Activated gamma-delta T cell treated with Interleukin-2 at 50 U/mL for 16 hours (primary cell): ENCODE measurements around the gene KCNJ15.

ENCODE experiments used
- DNase-seq: peaks from one replicate; pipeline ENCODE4 v3.0.0-alpha.2; 2020

The KCNJ15 gene

DNA sequence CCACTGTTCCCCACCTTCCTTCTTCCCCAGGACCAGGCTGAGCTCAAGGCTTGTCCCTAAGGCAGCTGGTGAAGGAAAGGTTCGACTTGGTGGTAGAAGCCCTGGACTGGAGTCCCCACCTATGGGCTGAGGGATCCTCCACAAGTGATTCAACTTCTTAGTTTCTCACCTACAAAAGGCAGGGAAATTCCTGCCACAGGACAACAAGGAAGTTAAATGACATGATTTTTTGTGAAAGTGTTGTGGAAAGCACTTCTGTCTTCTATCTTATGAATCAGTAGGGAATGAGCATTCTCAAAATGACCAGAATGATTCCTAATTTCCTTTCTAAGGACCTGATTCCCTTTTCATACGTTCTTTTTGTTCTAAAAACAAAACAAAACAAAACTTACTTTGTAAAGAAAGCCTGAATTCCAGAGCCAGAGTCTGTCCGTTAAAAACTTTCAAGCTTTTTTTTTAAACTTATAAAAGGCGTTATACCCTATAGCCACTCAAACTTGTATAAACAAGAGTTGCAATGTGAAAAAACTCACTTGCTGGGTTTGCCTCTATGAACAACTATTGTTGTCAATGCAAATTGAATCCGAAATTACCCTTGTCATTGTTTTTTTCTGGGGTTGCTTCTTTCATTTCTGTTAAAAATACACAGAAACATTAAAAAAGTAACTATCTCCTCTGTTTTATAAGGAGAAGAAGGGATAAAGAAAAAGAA is 12.2 kb downstream of the KCNJ15 start:
- DNase-seq: no peak

DNA sequence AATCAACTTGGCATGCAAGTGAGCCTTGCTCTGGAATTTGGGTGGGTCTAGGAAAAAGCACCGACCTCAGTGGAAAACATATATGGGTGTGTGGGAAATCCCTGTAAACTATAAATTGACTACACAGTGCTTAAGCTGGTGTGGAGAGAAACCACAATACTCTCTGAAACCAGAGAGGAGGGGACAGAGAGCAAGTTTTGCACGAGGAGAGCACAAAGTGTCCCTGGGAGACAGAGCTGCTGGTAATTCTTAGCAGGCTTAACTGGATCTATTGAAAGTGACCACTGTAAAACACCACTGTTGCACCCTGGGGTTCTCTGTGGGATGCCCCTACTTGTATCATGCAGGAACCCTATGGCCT is 12.8 kb downstream of the KCNJ15 start:
- no peak for DNase-seq

DNA sequence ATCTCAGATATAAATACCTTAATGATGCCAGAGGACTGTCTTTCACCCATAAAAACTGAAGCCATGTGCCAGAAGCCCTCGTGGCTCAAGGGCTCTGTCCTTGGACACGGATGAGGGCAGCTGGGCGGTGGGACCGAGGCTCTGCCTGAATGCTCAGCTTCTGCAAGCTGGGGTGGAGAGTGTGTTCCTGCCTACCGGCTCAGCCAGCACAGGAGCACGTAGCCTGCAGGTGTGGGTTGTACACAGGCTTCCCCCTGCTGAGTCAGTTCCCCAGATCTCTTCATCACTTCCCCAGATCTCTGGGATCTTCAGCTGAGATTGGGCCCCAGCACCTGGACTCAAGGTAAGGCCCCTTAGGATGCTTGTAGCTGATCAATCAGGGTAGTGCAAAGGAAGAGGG is 15.4 kb downstream of the KCNJ15 start:
- DNase-seq: no peak

DNA sequence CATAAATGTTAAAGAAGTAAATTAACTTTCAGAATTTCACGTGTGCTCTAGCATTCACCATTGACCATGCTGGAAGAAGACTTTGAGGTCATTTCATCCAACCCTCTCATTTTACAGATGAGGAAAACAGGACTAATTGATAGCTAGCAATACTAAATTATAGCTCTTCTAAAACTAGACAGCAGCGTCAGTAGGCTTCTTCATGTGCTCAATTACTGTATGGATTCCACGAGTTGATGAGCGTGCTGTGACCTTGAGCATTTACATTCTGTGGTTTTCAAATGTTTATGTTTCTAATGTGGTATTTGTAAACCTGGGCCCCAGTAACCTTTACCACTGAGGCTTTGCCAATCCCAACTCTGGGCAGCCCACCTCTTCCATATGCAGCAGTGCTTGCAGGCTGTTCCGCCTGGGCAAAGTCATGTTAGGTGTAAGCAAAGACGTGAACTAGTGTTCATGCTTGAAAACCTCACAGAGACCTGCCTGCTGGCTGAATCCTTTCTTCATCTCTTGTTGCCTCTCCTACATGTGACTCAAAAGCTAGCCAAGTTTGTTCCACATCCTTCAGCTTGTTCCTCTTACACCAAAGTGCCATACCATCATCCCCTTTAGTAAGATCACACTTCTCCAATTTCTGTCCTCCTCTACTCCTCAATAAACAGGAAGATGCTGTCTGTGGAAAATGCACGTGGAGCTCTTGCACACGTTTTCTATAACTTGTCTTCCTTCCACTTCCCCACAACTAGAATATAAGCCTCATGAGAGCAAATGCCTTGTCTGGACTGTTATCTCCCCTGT is 17.2 kb downstream of the KCNJ15 start:
- no peak for DNase-seq

DNA sequence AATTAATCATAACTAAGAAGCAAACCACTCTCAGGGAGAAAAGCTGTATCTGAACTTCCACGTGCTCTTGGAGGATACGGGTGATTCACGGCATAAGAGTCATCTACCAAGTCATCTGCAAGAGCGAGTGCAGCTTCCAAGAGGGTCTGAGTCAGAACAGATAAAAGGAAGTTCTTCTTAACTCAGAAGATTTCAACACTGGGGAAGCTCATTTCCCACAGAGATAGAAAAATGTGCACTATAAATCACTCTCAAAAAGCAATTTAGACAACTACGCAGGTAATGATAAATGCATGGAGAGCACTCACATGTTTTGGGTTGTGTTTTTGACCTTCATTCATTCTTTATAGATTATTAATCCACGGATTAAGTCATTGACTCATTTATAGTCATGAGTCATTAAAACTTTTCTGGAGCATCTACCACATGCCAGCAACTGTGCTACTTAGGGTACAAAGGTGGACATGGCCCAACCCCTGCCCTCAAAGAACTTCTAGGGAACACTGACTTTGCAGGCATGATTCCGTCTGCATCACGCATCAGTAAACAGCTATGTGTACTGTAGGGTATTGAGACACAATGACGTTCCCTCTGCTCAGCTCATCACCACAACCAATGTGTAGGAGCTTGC is 20.8 kb downstream of the KCNJ15 start:
- DNase-seq: no peak

DNA sequence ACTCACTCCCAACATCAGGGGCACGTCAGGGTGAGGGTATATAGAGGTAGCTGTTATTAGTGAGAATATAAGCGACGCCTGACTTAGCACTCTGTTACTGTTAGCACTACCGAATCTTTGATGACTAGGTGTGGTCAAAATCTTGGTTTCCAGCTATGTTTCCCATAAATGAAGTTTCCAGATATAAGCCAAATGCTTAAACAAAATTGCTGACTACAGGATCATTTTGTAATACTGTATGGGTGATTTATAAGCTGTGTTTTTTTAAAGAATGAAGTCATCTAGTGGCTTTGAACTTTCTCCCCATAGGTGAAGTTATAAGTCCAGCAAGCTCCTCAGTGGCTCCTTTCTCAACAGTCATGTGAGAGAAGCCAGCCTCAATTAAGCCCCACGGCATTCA is 23.7 kb downstream of the KCNJ15 start:
- DNase-seq: no peak

DNA sequence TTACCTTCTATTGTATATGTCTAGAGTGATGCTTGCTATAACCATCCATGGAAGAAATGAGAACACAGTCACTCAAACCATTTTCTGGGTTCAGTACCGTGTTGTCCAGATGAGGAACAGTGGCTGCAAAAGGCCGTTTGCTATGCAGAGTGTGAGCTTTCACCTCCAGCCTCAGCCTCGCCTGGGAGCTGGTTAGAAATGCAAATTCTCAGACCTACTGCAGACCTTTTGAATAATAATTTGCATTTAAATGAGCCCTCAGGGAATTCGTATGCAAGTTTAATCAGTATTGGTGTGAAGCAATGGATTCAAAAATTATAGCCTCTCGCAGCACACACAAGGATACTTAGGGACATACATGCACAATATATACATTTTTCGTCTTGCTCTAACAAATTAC is 24.1 kb downstream of the KCNJ15 start:
- no peak for DNase-seq

DNA sequence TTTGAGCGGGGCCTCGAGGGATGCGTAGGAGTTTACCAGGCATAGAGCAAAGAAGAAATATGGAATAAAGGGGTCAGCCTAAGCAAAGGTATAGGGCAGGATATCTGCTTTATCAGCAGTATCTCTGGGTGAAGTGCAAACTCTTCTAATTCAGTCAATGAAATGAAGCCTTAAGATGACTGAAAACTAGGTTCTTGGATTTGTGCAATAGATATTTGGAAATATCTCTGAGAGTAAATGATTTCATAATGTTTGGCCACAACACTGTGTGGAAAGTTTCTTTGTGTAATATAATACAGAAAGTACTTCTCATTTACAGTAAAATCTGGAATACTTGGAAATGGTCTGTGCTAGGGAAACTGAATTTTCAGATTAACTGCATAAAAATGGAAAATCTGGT is 26.1 kb downstream of the KCNJ15 start:
- no peak for DNase-seq

DNA sequence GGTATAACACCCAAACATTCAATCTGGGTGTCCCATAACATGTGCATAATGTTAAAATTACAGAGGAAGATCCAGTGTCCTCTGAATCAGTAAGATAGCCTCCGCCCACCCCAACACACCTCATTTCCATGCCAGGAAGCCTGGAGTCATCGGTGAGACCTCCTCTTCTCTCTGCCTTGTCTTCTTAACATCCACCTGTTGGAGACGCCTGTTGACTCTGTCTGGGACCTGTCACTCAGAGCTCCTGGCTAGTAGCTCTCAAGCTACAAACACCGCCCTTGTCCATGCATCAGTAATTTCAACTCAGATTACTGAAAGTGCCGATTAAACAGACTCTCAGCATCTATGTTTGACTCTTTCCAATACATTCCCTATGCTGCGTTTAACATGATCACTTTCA is 27.4 kb downstream of the KCNJ15 start:
- no peak for DNase-seq

DNA sequence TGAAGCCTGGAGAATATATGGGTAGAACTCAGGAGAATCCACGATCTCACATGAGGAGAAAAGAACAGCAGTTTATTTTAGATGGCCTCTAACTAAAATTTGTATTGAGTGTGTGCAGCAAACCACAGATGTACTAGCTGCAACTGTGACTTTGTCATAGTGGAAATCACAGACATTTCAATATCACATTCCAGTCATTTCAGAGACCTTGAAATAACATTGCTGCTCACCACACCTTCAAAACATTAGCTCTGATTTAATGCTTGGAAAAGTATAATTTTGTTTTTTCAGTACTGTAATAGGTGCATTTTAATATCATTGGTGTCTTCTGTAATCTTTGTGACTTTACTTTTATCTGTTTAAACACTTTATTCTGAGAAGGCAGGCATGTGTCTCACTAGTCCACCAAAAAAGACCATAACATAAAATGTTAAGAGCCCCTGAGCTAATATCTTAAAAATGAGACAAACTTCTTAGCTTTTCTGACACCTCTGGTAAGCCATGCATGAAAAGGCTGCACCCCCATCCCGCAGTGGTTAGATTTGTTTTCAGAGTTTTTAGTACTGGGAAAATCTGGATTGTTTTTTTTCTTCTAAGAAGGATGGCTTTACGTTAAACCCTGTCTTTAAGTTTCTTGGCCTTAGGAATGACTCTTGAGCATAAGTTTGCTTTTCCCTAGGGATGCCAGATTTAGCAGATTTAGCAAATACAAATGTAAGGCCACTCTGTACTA is 30.1 kb downstream of the KCNJ15 start:
- no peak for DNase-seq

DNA sequence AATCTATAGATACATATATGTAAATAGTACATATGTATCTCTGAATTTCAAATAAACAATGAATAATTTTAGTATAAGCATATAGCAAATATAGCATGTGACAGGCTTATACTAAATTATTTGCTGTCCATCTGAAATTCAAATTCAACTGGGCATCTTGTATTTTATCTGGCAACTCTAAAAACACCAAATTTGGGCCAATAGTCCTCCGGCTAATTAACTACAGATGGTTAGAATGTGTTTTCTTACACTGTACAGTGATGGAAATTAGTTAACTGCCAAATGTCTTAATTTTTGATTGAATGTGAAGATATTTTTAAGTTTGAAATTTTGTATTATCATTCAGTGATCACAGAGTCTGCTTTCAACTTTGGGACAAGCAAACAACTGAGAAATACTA is 30.7 kb downstream of the KCNJ15 start:
- DNase-seq: no peak

DNA sequence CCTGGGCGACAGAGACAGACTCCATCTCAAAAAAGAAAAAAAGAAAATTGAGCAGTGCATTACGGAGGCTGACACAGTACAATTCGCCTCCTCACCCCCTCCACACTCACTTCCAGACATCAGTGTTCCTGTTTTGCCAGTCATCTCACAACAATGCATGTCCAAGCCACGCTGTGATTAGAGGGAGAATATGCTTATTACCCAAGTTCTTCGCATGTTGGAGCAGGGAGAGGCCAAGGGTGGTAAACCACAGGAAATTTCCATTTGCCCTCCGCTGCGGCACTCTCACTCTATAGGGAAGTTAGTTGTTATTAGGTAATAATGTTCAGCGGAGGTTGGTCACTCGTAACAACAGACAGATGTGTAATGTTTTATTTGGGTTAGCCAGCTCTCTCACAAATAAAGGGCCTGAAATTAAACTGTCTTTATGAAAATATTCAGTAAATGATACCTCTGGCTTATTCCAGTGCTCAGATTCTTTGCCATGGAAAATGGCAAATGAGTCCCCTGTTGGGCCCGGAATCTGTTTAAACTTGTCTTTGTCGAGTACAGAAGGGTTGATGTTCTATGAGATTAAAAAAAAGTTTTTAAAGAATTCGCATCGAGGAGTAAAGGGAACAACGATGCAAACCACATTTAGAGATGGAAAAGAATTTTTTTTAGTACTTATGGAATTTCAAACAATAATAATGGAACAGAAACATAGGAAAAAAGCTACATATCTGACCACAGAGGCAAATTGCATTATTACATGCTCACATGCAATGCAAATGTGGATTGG is 33.1 kb downstream of the KCNJ15 start:
- DNase-seq: no peak

DNA sequence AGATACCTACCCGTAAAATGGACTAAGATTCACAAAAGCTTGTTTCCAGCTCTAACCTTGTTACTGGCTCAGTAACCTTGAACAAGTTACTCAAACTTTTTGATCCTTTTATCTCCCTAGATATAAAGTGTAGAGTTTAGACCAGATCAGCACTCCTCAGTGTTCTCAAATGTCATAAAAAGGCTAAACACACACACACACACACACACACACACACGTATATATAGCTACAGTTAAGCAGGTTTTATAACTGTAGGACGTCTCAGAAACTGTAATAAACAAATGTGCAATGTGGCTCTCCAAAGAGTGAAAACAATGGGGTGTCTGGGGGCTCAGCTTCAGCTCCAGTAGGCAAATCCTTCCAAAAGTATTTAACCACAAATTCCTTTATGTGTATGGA is 34.0 kb downstream of the KCNJ15 start:
- DNase-seq: no peak

DNA sequence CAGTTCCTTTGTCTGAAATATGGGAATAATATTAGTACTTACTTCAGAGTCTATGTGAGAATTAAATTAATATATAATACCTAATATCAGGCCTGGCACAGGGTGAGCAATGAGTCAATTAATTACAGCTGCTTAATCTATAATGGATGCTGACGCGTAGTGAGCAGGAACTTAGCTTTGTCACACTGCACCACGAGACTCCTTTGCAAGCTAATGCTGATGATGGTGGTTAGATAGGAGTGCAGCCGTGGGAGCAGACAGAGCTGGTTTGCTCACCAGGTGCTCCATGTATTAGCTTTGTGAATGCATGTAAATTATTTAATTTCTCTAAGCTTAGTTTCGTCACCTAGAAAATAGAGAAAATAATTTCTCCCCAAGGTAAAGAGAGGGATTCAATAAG is 35.1 kb downstream of the KCNJ15 start:
- DNase-seq: no peak

DNA sequence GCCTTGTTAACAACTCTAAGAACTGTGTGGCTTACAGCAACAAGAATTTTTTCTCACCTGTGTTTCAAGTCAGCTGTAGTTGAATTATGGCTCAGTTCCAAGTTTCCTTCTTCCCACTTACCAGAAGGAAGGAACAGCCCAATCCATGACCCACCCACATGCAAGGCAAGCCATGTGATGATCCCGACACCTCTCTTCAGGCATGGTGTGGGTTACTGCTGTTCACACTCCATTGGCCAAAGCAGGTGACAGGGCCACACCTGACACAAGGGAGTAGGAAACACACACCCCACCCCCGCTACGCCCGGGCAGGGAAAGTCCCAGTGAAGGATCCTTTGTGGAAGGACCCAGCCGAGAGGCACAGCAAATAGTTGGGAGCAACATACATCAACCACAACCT is 36.3 kb downstream of the KCNJ15 start:
- DNase-seq: no peak

DNA sequence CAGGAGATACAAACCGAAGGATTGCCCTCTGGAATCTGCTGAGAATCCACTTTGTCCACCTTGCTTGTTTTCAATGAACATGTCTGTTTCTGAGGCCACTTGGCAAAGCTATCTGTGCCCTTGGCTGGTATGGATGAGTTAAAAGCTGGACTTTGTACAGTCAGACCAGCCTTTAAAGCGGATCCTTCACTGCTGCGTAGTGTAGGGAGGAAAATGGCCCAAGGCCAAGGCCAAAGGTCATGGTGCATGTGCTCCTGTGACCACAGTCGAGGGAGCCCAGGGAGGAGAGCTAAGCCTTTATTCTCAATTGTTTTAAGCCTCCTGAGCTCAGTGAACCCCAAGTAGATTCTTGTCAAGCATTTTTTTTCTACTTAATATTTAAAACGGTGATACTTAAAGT is 37.0 kb downstream of the KCNJ15 start:
- no peak for DNase-seq

DNA sequence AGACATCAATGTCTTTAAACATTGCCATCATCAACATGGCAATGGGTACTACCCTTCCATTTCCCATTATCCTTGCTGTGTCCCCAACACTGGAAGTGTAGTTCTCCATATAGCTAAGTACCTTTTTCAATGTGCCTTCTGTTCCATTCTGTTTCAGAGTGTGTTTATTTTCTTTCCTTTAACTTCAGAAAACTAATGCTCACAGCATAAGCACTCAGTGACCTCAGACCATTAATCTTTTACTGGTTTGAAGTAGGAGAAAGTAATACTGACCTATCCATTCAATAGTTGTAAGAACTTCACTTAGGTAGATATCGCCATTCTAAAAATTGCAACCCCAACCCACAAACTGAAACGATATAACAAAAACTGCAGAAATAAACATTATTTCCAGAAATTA is 37.8 kb downstream of the KCNJ15 start:
- DNase-seq: no peak

DNA sequence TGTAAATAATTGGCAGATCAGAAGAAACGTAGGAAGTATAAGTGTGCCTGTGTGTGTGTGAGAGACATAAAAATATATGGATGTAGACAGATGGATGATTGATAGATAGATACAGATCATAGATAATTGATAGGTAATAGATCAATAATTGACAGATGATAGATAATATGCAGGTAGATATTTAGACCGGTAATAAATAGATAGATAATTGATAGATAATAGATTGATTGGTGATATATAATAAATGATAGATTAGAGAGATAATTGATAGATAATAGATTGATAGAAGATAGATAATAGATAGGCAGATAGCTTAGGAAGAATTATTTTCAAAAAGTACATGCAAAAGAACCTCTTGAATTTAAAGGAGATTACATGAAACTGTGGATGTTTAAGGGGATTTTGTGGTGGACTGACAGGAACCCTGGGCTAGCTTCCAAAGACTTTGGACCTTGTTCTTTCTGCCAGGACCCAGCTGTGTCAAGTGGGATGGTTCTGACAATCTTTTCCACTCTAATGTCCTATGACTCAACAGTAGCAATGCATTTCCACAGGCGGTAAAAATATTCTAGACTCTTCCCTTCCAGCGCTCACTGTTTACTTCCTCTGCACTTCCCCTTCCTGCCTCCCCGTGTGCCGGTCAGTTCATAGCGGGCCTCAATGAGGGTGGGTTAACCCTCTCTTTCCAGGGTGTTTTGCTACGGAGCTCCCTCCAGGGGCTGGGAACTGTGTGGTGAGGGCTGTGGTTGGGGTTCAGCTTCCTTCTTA is 39.4 kb downstream of the KCNJ15 start:
- no peak for DNase-seq

DNA sequence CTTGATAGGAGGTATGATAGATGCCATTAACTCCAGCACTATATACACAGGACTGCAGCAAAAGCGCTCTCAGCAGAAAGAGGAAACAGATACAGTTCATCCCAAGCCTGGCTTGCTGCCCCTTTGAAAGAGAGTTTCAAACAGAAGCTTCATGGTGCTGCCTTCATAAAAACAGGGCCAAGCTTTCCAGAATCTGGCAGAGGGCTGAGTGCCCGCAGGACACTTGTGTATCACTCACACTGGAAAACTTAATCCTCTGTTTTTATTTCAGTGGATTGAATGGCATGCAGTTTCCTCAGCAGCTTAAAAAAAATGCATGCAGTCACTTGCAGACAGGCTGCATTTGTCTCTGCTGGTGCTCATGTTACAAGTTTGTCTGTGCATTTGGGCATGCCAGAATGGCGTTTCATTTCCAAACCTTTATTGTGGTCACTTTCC is 40.4 kb downstream of the KCNJ15 start:
- no peak for DNase-seq

DNA sequence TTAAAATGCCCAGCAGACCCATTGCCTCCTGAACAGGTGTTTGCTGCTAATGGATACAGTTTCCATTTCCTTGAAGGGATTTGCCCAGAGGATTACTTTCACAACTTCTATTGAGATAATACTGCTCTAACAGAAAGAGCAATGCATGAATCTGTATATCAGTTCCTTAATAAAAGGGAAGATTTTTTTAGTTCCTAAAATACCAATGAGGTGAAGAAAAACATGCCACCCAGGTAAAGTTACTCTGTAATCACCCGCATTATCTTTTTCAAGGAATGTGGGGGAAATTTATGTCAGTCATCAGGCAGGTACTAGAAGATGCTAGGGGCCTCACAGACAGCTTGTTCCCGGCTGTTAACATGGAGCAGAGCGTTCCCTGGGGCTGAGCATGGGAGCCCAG is 41.1 kb downstream of the KCNJ15 start:
- DNase-seq: no peak

DNA sequence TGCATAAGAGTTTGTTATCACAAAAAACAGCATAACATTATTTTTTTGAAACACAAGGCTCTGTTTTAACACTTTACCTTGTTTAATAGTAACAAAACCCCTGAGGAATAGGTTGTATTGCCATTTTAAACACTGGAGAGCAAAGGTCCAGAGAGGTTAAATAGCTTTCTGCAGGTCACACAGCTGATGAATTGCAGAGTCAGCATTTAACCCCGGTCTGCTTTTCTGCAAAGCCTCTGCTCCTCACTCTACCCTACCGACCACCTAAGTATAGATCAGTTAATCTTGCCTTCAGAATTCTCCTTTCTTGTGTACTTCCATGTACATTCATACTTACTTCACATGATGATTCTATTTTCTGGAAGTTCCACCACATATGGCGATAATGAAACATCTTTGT is 42.0 kb downstream of the KCNJ15 start:
- DNase-seq: no peak

DNA sequence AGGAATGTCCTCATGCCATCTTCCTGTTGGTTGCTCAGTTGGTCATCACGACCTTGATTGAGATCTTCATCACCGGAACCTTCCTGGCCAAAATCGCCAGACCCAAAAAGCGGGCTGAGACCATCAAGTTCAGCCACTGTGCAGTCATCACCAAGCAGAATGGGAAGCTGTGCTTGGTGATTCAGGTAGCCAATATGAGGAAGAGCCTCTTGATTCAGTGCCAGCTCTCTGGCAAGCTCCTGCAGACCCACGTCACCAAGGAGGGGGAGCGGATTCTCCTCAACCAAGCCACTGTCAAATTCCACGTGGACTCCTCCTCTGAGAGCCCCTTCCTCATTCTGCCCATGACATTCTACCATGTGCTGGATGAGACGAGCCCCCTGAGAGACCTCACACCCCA is 42.9 kb downstream of the KCNJ15 start:
- no peak for DNase-seq
